ENCODE results near the gene PRTG.
"Not testable (repeated sequence)": the region's sequence is repeated elsewhere in the genome, so short reads cannot be mapped to it uniquely, and the experiment has no call there.

Gene PRTG

DNA sequence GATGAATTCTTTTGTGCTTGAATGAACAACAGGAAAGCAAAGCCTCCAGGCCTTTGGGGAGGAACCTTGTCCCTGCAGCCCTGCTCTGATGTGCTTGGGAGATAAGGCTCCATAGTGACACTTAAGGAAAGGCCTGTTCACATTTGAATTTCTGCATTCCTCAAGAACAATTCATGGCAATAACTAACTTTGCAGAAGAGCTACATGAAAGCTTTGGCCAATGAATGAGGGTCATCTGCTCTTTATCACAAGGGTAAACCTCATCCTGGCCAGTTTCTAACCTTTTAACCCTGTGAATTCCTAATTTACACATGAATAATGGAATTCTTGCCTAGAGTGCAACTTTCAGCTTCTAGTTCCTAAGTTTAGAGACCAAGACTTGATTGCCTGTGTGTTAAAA is 5.6 kb downstream of the PRTG start:
- DNase-seq (ENCODE audit: low read depth) = no peak
- TF ChIP-seq POLR2A (IDR thresholded peaks at IDR 0.05; ENCODE audit: extremely low read depth, insufficient read length) (no peak), MYC (IDR thresholded peaks at IDR 0.05; ENCODE audit: low read depth, low read length) (no peak)
- TF ChIP-seq, protein P1, sequence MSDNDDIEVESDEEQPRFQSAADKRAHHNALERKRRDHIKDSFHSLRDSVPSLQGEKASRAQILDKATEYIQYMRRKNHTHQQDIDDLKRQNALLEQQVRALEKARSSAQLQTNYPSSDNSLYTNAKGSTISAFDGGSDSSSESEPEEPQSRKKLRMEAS (IDR thresholded peaks at IDR 0.05; ENCODE audit: low read depth, low read length) = no peak
- TF ChIP-seq, protein P2, sequence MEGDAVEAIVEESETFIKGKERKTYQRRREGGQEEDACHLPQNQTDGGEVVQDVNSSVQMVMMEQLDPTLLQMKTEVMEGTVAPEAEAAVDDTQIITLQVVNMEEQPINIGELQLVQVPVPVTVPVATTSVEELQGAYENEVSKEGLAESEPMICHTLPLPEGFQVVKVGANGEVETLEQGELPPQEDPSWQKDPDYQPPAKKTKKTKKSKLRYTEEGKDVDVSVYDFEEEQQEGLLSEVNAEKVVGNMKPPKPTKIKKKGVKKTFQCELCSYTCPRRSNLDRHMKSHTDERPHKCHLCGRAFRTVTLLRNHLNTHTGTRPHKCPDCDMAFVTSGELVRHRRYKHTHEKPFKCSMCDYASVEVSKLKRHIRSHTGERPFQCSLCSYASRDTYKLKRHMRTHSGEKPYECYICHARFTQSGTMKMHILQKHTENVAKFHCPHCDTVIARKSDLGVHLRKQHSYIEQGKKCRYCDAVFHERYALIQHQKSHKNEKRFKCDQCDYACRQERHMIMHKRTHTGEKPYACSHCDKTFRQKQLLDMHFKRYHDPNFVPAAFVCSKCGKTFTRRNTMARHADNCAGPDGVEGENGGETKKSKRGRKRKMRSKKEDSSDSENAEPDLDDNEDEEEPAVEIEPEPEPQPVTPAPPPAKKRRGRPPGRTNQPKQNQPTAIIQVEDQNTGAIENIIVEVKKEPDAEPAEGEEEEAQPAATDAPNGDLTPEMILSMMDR (IDR thresholded peaks at IDR 0.05; ENCODE audit: low read depth, low read length) = no peak
- H3K4me3 ChIP-seq (ENCODE audit: low read depth, low read length) = no peak overlapping the region

DNA sequence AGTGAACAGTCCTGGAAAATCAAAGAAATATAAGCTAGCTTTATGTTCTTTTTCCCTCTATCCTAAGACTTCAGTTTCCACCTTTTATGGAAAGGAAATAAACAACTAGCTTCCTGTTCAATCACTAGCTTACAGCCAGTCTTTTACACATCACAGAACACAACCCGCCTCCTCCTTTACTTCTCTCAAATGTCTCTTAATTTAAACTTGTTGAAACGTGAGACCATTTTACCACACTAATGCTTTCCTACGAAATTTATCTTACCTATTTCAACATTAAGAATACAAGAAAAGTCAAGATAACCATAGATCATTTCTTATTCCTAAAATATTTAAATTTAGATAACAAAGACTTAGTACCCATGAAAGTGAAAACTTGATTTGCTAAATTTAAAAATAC is 6.2 kb downstream of the PRTG start:
- H3K4me3 ChIP-seq (ENCODE audit: low read depth, low read length) = no peak overlapping the region
- no peak for TF ChIP-seq MYC (IDR thresholded peaks at IDR 0.05; ENCODE audit: low read depth, low read length)
- TF ChIP-seq, protein P1 (IDR thresholded peaks at IDR 0.05; ENCODE audit: low read depth, low read length) = no peak
- no peak for DNase-seq (ENCODE audit: low read depth)

DNA sequence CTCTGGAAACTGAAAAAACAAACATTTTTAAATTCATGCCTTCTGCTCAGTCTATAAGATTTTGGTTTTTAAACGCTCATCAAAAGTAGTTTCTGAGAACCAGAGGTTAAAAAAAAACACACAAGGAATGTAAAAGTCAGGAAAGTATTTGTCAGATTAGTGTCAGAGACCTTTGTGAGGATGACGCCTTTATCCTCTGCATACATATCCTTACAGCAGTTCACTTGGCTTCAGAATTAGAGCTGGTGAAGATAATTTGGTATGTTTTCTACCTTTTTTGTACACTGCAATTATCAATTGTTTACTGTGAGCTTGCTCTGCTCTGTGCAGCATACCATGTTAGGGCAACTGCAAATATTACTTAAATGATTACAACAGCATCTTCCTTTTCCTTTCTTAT is 8.3 kb downstream of the PRTG start:
- TF ChIP-seq, protein P2 (IDR thresholded peaks at IDR 0.05; ENCODE audit: low read depth, low read length) = no peak
- no peak for TF ChIP-seq MYC (IDR thresholded peaks at IDR 0.05; ENCODE audit: low read depth, low read length)
- TF ChIP-seq, protein P1 (IDR thresholded peaks at IDR 0.05; ENCODE audit: low read depth, low read length) = no peak
- no peak for TF ChIP-seq POLR2A (IDR thresholded peaks at IDR 0.05; ENCODE audit: extremely low read depth, insufficient read length)
- no peak overlapping the region for H3K4me3 ChIP-seq (ENCODE audit: low read depth, low read length)
- DNase-seq (ENCODE audit: low read depth) = no peak

DNA sequence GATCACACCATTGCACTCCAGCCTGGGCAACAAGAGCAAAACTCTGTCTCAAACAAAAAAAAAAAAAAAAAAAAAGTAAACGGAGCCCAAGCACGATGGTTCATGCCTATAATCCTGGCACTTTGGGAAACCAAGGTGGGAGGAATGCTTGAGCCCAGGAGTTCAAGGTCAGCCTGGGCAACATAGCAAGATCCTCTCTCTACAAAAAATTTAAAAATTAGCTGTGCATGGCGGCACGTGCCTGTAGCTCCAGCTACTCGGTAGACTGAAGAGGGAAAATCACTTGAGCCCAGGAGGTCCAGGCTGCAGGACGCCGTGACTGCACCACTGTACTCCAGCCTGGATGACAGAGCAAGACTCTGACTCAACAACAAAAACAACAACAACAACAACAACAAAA is 9.5 kb downstream of the PRTG start:
- H3K4me3 ChIP-seq (ENCODE audit: low read depth, low read length); DNase-seq (ENCODE audit: low read depth): not testable (repeated sequence)

DNA sequence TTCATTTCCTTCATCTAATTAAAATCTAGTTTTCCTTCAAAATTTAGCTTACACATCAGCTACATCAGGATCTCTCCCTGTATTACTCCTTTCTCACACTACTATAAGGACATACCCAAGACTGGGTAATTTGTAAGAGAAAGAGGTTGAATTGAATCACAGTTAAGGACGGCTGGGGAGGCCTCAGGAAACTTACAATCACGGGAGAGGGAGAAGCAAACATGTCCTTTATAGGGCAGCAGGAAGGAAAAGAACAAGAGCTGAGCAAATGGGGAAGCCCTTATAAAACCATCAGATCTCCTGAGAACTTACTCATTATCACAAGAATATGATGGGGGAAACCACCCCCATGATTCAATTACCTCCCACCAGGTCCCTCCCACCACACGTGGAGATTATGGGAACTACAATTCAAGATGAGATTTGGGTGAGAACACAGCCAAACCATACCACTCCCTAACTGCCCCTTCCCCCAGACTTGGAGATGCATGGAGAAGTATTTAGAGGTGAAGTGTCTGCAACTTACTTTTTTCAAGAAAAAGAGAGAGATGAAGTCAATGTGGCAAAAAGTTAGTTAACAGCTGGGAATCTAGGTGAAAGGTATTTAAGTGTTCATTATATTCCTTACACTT is 21.3 kb downstream of the PRTG start:
- TF ChIP-seq MYC (IDR thresholded peaks at IDR 0.05; ENCODE audit: low read depth, low read length) = no peak
- TF ChIP-seq, protein P2 (IDR thresholded peaks at IDR 0.05; ENCODE audit: low read depth, low read length) = no peak
- TF ChIP-seq, protein P1 (IDR thresholded peaks at IDR 0.05; ENCODE audit: low read depth, low read length) = no peak
- DNase-seq (ENCODE audit: low read depth) = no peak
- no peak overlapping the region for H3K4me3 ChIP-seq (ENCODE audit: low read depth, low read length)

DNA sequence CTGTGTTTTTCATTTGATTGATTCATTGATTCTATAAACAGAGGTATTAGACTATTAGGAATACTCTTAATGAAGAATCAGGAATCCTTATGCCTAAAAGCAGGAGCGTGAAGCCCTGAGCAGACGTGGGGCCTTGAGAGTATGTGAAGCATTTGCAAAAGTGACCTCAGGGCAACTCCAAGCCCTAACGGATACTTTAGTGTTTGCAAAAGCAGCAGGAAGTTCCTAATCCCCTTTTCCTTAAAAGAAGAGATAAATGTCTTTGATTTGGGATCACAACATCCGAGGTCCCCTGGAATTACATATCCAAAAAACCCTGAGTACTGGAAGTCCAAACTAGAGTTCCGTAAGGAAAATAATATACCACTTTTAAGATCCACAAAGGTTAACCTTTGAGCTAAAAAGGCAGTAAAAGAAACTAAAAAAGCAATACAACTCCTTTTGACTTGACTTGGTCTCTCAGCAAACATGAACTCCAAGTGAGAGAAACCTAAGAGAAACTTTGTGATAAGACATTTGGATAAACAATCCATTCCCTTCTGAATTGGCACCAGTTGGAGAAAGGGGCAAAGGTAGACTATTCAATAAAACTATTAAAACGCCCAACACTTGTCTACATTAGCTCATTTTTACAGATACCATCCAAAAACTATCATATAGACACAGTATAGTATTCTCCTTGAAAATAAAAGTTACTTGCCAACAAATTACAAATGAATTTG is 27.4 kb downstream of the PRTG start:
- H3K4me3 ChIP-seq (ENCODE audit: low read depth, low read length) = no peak overlapping the region
- TF ChIP-seq MYC (IDR thresholded peaks at IDR 0.05; ENCODE audit: low read depth, low read length) (no peak), POLR2A (IDR thresholded peaks at IDR 0.05; ENCODE audit: extremely low read depth, insufficient read length) (no peak)
- TF ChIP-seq, protein P1 (IDR thresholded peaks at IDR 0.05; ENCODE audit: low read depth, low read length) = no peak
- TF ChIP-seq, protein P2 (IDR thresholded peaks at IDR 0.05; ENCODE audit: low read depth, low read length) = no peak
- no peak for DNase-seq (ENCODE audit: low read depth)

Data from NB4 (cell line).